NCI-H2196 treated with DMSO at 0.1 percent for 48 hours (cell line): ENCODE results near the gene B4GALNT4.
"Not testable (repeated sequence)": the region's sequence is repeated elsewhere in the genome, so short reads cannot be mapped to it uniquely, and the experiment has no call there.

Experiments
- DNase-seq: peaks from one replicate; lab custom pipeline; 2025; ENCODE audit not compliant: unreplicated experiment; lab: John Stamatoyannopoulos, UW

B4GALNT4 gene

DNA sequence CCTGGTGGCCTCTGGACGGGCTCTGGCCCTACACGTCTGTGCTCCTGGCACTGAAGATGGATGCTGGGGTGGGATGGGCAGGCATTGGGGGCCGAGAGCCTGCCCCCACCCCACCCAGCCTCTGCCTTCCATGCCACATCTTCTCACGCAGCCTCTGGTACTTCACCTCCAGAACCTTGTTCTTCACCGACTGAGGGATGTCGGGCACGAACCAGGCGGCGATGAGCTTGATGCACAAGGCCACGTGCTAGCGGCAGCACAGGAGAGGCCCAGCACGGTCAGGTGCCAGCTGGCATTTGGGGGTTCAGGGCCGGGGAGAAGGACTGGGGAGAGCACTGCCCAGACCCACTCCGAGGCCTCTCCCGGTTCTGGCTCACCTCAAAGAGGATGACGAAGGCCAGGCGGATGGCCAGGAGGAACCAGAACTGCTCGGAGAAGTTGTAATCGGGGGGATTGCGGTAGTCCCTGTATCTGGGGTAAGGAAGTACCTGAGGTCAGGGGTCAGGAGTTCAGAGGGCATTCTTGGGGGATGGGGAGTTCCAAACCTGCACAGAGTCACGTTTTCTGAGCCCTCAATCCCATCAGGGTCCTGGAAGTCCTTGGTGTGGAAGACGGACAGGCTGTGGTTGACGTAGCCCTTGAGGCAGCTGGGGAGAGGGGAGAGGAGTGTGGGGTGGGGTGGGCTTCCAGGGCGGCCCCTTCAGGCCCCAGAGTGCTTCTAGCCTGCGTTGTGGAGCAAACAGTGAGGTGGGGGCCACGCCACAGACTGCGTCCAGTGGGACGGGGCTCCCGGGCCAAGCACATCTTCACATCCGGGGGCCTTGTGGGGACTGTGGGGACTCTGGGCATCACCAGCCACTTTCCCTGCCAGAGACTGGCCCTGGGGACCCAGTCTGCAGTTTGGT lies 49.3 kb downstream of the B4GALNT4 start:
- no peak for DNase-seq

DNA sequence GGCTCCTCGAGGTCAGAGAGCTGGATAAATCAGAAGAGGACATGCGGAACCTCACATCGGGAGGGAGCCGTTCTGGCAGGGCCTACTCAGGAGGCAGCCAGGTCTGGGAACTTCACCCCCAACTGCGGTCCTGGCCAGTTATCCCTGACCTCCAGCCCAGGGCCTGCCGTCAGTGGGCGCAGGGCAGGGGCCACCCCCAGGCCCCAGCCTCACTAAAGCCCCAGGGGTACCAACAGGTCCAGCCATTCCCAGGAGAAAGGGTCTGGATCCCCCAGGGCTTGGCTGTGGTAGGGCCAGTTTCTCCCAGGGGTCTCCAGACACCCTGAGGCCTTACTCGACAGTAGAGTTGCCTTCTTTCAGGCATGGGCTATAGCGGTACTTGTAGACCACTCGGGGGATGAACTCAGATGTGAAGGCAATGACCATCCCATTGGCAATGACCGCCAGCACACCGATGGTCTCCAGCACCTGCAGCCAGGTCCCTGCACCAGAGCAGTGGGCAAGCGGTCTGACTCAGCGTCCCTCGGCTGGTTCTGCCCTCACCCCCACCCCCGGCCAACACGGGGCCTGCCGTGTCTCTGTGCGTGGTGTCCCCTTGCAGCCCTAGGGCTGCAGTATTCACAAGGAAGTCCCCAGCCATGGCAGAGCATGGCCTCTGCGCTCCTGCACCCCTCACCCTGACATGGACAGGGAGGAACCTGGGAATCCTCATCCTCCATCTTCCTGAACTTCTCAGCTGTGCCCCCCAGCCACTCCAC lies 50.1 kb downstream of the B4GALNT4 start:
- no peak for DNase-seq

DNA sequence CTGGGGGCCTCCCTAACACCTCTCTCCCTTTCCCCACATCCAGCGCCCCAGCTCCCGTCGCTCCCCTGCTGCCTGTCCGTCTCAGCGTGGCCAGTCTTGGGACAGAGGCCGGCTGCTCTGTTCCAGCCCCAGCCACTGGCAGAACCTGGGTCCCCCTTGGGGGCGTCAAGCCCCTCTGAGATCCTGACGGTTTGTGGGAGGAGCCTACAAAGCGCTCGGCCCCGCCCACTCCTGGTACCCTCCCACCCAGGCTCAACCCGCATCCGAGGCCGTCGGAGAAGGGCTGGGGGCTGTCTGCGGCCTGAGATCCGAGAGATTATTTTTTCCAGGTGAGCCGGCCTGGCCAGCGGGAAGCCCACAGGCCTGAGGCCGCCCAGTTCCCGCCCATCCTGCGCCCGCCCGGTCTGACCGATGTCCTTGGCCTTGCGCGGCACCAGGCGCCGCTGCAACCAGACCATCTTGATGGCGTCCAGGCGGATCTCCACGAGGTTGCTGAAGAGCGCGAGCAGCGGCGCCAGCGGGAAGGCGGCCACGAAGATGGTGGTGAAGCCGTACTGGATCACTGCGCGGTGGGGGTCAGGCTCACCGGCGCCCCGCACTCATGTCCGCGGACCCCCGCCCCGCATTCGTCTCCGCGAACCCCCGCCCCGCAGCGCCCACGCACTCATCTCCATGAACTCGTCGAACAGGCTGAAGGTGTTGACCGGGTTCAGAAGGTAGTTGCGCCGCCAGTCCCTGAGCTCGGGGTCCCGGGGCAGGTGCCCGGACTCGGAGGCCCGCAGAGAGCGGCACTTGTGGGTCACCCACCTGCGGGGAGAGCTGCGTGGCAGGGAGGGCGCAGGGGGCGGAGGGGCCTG lies 51.0 kb downstream of the B4GALNT4 start:
- DNase-seq = no peak

DNA sequence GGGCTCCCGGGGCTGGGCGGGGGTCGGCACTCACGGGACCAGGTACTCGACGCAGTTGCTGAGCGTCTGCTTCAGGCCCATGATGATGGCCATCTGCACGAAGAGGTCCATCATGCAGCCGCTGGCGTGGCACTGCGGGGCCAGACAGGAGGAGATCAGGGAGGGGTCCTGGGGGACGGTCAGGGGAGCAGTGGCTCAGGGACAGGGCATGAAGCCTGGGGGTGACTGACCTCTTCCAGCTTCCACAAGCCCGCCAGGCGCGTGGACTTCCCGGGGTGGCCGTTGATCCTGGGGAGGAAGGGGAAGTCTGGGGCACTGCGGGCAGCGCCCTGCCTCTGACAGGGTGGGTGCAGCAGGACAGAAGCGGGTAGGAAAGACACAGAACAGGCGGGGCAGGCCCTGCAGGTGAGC lies 51.6 kb downstream of the B4GALNT4 start:
- no peak for DNase-seq

DNA sequence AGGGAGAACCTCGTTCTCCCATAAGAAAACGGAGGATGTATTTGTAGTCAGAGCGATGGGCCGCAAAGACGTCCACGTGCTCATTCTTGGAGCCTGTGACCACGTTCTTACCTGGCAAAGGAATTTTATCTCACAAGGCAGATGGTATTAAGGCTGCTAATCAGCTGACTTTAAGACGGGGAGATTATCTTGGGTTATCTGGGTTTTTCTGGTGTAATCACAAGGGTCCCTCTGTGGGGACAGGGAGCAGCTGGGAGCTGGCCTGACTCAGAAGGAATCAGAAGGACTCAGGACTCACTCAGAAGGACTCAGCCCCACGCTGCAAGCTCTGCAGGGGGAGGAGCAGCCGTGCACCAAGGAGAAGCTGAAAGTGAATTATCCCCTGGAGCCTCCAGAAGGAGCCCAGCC lies 53.0 kb downstream of the B4GALNT4 start:
- DNase-seq = no peak

DNA sequence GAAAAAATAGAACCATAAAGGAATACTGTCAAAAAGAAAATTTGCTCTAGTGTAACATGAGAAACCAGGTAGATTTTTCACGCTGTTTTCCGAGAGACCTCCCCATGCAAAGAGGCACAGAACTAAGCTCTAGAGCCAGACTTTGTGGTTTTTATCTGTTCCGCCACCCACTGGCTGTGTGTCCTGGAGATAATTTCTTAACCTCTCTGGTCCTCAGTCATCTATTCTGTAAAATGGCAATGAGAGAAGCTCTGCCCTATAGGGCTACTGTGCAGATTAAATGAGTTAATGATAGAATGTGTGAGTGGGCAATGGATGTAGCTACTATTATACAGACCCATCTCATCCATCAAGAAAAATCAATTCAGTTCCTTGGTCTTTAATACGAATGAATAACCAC lies 54.9 kb downstream of the B4GALNT4 start:
- no peak for DNase-seq

DNA sequence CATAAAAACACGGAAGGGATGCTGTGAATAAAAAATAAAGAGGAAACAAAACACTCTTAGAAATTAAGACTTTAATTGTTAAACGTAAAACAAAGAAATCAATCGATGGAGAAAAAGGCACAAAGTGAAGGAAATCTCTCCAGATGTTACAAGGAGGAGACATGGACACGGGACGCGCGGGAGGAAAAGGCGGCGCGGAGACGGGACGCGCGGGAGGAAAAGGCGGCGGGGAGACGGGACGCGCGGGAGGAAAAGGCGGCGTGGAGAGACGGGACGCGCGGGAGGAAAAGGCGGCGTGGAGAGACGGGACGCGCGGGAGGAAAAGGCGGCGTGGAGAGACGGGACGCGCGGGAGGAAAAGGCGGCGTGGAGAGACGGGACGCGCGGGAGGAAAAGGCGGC lies 55.5 kb downstream of the B4GALNT4 start:
- DNase-seq = not testable (repeated sequence)

DNA sequence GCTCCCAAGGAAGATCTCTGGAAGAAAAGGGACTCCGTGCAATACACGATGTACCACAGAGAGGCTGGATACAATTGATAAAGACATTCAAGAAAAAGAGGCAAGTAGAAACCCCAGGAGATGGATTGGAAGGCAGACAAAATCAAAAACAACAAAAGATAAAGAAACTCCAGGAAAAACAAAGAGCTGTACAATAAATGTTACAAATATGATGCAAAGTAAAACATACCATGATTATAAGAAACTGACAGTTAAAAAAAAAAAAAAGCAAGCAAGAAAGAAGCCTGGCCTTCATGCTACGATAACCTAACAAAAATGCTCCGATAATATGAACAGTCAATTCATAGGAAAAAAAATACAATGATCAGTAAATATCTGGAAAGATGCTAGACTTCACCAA lies 56.0 kb downstream of the B4GALNT4 start:
- DNase-seq = no peak

DNA sequence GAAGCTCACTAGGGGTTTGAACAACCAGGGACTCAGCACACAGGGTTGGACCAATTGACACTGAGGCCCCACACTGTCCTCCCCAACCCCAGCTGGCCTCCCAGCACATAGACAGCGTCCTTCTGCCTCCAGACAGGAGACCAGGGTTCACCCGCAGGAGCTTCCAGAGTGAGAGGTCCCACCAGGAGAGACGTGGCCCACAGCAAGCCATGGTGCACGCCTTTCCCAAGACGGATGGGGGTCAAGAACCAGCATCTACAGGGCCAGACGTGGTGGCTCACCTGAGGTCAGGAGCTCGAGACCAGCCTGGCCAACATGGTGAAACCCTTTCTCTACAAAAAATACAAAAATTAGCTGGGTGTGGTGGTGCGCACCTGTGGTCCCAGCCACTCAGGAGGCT lies 57.6 kb downstream of the B4GALNT4 start:
- DNase-seq = no peak

DNA sequence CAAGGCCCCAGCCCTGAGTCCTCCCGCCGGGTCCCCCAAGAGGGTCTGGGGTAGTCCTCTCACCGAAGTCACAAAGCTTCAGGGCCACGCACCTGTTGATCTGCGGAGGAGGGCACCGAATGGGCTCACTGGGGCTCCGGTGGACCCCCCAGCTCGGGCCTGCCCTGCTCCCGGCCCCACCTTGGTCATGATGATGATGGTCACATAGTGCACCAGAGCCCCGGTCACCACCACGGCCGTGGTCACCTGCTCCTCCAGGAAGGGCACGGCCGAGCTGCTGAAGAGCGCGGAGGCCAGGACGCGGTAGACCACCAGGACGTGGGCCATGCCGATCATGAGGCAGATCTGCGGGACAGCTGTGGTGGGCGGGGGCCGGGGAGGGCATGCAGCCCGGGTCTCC lies 59.0 kb downstream of the B4GALNT4 start:
- DNase-seq = no peak

DNA sequence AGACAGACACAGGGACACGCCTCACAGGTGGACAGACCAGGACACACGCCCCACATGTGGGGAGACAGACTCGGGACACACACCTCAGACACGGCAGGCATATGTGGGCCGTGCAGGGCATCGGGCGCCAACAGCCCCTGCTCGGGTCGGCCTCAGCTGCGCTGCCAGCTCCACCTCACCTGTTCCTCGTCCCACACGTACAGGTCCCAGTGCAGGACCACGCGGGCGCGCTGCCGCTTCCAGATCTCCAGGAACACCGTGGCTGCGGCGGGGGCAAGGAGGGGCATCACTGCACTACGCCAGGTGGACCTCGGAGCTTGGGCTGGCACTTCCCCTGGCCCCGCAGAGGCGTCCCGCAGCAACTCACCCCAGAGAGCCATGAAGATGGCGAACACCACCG lies 60.1 kb downstream of the B4GALNT4 start:
- DNase-seq = no peak

DNA sequence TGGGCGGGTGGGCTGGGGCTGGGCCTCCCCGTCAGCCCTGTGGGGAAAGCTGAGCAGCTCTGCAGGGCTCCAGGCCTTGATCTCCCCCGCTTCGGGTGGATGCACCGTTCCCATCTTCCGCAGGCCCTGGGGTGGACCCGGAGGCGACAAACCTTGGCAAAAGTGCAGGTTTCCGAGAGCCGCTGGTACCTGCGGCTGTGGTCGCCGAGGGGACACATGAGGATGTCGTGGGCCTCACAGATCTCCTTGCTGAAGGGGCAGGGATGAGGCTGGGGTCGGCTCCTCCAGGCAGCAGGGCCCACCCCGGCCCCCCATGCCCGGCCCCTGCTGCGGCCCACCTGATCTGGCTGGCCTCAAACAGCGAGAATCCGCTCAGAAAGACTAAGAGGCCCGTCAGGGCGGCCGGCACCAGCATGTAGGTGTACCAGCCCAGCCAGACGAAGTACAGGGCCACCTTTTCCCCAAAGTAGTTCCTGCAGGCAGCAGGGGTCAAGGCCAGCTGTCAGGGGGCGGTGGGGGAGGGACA lies 60.7 kb downstream of the B4GALNT4 start:
- no peak for DNase-seq
